ENCODE data around the gene SPEN. TPM values are rescaled to one million over a fixed set of nuclear protein-coding genes. Genes with fewer than 3 reads are reported as not detected.

Gene SPEN
- total RNA-seq, 1 experiment from 2014 or later, result 70.3 TPM

- Histone ChIP-seq H3K4me1 (ENCODE audit: insufficient read depth, low read length, poor library complexity, severe bottlenecking) (no peaks in the 10 kb centered on the region), H3K9me3 (ENCODE audit: low read depth, low read length, poor library complexity, severe bottlenecking) (no peaks in the 10 kb centered on the region), H3K27me3 (replicated peaks; ENCODE audit: insufficient read depth, low read depth, low read length, poor library complexity) (no peaks in the 10 kb centered on the region), H3K27ac (ENCODE audit: low read depth, low read length, poor library complexity, severe bottlenecking) (no peak overlapping the region), H3K4me3 (ENCODE audit: low read depth, low read length, poor library complexity, severe bottlenecking) (no peak overlapping the region), H3K36me3 (ENCODE audit: insufficient read depth, low read length, poor library complexity, severe bottlenecking) (peaks cover 95% of the 10 kb centered on the region)
- CTCF ChIA-PET, result no interaction called here
- no peak for DNase-seq (ENCODE audit: low spot score)
- BruUV-seq (replicated peaks), result no TSS peak
- intact Hi-C loops (cut with micrococcal nuclease; ENCODE audit: unreplicated experiment), result no loop called here
- TF ChIP-seq CTCF (conservative IDR thresholded peaks at IDR 0.05; ENCODE audit: low read depth, low read length) (no peak), EZH2 (IDR thresholded peaks at IDR 0.05; ENCODE audit: borderline replicate concordance, low read depth, low read length, poor library complexity, severe bottlenecking) (no peak)
- POLR2A ChIA-PET (ENCODE audit: low non-redundant PET), result no interaction called here
Measured at GRCh38 chr1:15932612-15933011, 85.1 kb downstream of the SPEN start.

GRCh38 chr1:15933684-15934083 is 86.2 kb downstream of the SPEN start:
- no peak overlapping the region for H3K4me3 ChIP-seq (ENCODE audit: low read depth, low read length, poor library complexity, severe bottlenecking)
- POLR2A ChIA-PET (ENCODE audit: low non-redundant PET), result no interaction called here
- no peak overlapping the region for H3K27ac ChIP-seq (ENCODE audit: low read depth, low read length, poor library complexity, severe bottlenecking)
- H3K4me1 ChIP-seq (ENCODE audit: insufficient read depth, low read length, poor library complexity, severe bottlenecking), result no peaks in the 10 kb centered on the region
- peaks cover 94% of the 10 kb centered on the region for H3K36me3 ChIP-seq (ENCODE audit: insufficient read depth, low read length, poor library complexity, severe bottlenecking)
- no peak for DNase-seq (ENCODE audit: low spot score)
- no TSS peak for BruUV-seq (replicated peaks)
- no peaks in the 10 kb centered on the region for H3K9me3 ChIP-seq (ENCODE audit: low read depth, low read length, poor library complexity, severe bottlenecking)
- H3K27me3 ChIP-seq (replicated peaks; ENCODE audit: insufficient read depth, low read depth, low read length, poor library complexity), result no peaks in the 10 kb centered on the region
- CTCF ChIA-PET, result no interaction called here
- intact Hi-C loops (cut with micrococcal nuclease; ENCODE audit: unreplicated experiment), result no loop called here
- no peak for TF ChIP-seq CTCF (conservative IDR thresholded peaks at IDR 0.05; ENCODE audit: low read depth, low read length)
- TF ChIP-seq EZH2 (IDR thresholded peaks at IDR 0.05; ENCODE audit: borderline replicate concordance, low read depth, low read length, poor library complexity, severe bottlenecking), result no peak

- Histone ChIP-seq H3K36me3 (ENCODE audit: insufficient read depth, low read length, poor library complexity, severe bottlenecking) (peaks cover 94% of the 10 kb centered on the region), H3K9me3 (ENCODE audit: low read depth, low read length, poor library complexity, severe bottlenecking) (no peaks in the 10 kb centered on the region), H3K27me3 (replicated peaks; ENCODE audit: insufficient read depth, low read depth, low read length, poor library complexity) (no peaks in the 10 kb centered on the region), H3K4me1 (ENCODE audit: insufficient read depth, low read length, poor library complexity, severe bottlenecking) (no peaks in the 10 kb centered on the region), H3K27ac (ENCODE audit: low read depth, low read length, poor library complexity, severe bottlenecking) (no peak overlapping the region), H3K4me3 (ENCODE audit: low read depth, low read length, poor library complexity, severe bottlenecking) (no peak overlapping the region)
- ChIA-PET POLR2A (ENCODE audit: low non-redundant PET) (no interaction called here), CTCF (no interaction called here)
- no peak for DNase-seq (ENCODE audit: low spot score)
- no peak for TF ChIP-seq EZH2 (IDR thresholded peaks at IDR 0.05; ENCODE audit: borderline replicate concordance, low read depth, low read length, poor library complexity, severe bottlenecking)
- TF ChIP-seq CTCF (conservative IDR thresholded peaks at IDR 0.05; ENCODE audit: low read depth, low read length), result no peak
- intact Hi-C loops (cut with micrococcal nuclease; ENCODE audit: unreplicated experiment), result no loop called here
- BruUV-seq (replicated peaks), result no TSS peak
Measured at GRCh38 chr1:15934211-15935055, 86.9 kb downstream of the SPEN start.
